Cerebellar nuclear complex (tissue), 1 donor: ENCODE data around the gene CRYBG2.
"Not testable (repeated sequence)": the region's sequence is repeated elsewhere in the genome, so short reads cannot be mapped to it uniquely, and the experiment has no call there.

Experiments
- DNase-seq, 2 experiments: peaks; one replicate each; lab custom pipeline; 2025; lab: John Stamatoyannopoulos, UW

Gene CRYBG2

GRCh38 chr1:26295194-26296138 lies 58.5 kb downstream of the CRYBG2 start:
- no peak for DNase-seq

GRCh38 chr1:26293911-26294463 lies 59.9 kb downstream of the CRYBG2 start:
- no peak for DNase-seq

GRCh38 chr1:26292735-26293134 lies 61.2 kb downstream of the CRYBG2 start:
- DNase-seq, result not testable (repeated sequence)

- no peak for DNase-seq
Measured at GRCh38 chr1:26291939-26292338, 62.0 kb downstream of the CRYBG2 start.

- DNase-seq, result no peak
Measured at GRCh38 chr1:26291433-26291832, 62.5 kb downstream of the CRYBG2 start.

GRCh38 chr1:26290882-26291261 lies 63.1 kb downstream of the CRYBG2 start:
- no peak for DNase-seq

GRCh38 chr1:26290122-26290881 lies 63.6 kb downstream of the CRYBG2 start:
- no peak for DNase-seq

- no peak for DNase-seq
Measured at GRCh38 chr1:26289158-26290059, 64.5 kb downstream of the CRYBG2 start.

- no peak for DNase-seq
Measured at GRCh38 chr1:26288311-26288941, 65.5 kb downstream of the CRYBG2 start.

GRCh38 chr1:26287811-26288210 lies 66.1 kb downstream of the CRYBG2 start:
- no peak for DNase-seq

GRCh38 chr1:26287033-26287711 lies 66.8 kb downstream of the CRYBG2 start:
- no peak for DNase-seq

- DNase-seq, result no peak
Measured at GRCh38 chr1:26286064-26286416, 67.9 kb downstream of the CRYBG2 start.

GRCh38 chr1:26285366-26286063 lies 68.4 kb downstream of the CRYBG2 start:
- DNase-seq, result no peak

GRCh38 chr1:26284597-26285347 lies 69.2 kb downstream of the CRYBG2 start:
- no peak for DNase-seq

GRCh38 chr1:26283871-26284596 lies 69.9 kb downstream of the CRYBG2 start:
- no peak for DNase-seq

- no peak for DNase-seq
Measured at GRCh38 chr1:26283279-26283853, 70.6 kb downstream of the CRYBG2 start.

GRCh38 chr1:26282401-26282918 lies 71.5 kb downstream of the CRYBG2 start:
- DNase-seq, result no peak

- DNase-seq, result no peak
Measured at GRCh38 chr1:26281971-26282370, 72.0 kb downstream of the CRYBG2 start.
